Measurements from ENCODE around the gene GLCCI1. TPM values are rescaled to one million over a fixed set of nuclear protein-coding genes. Genes with fewer than 3 reads are reported as not detected.

The GLCCI1 gene
- 10 to 100 TPM; 44.3 to 55.8 TPM for total RNA-seq
- 40.4 TPM for polyA plus RNA-seq (2013, experiment 1 of 2)
- polyA plus RNA-seq (2013, experiment 2 of 2): 39.0 TPM
- long read RNA-seq, experiment 1, partial matches to known transcripts: 0 of 11 reads
- long read RNA-seq, experiment 1, other reads (novel, unspliced or antisense): 10 of 11 reads
- long read RNA-seq, experiment 2, full-length matches to known transcripts: 19 of 90 reads
- long read RNA-seq, experiment 2, partial matches to known transcripts: 11 of 90 reads
- long read RNA-seq, experiment 2, other reads (novel, unspliced or antisense): 60 of 90 reads
- long read RNA-seq, experiment 3, partial matches to known transcripts: 2 of 5 reads
- long read RNA-seq, experiment 3, other reads (novel, unspliced or antisense): 3 of 5 reads
- long read RNA-seq, experiment 4, partial matches to known transcripts: 13 of 17 reads
- long read RNA-seq, experiment 4, other reads (novel, unspliced or antisense): 4 of 17 reads

GRCh38 chr7:7968544-7969305 is at the start of gene GLCCI1:
TSS of gene GLCCI1 (plus strand) at chr7:7968796. CDS start at chr7:7969351, 555 bp downstream.
- WGBS, 2 experiments (ENCODE audit: insufficient coverage in 1 of 2, insufficient read length in 1 of 2): 0% methylated on average over 11 to 76 of the region's 77 CpGs
- H3K9ac ChIP-seq (ENCODE audit: extremely low read depth, low read length, poor library complexity, severe bottlenecking): peak within 1 kb of the TSS; percentile 54
- peak within 1 kb of the TSS; percentile 89 for H3K4me3 ChIP-seq (ENCODE audit: low read length)
- no peaks in the 10 kb centered on the region for H3K9me3 ChIP-seq (ENCODE audit: control insufficient read depth, low read length)
- Mint-ChIP-seq H3K9me3 (no peaks in the 10 kb centered on the region), H3K4me3 (no peak within 1 kb of the TSS), H3K27ac (peak within 1 kb of the TSS; percentile 59), H3K27me3 (ENCODE audit: insufficient read depth) (no peaks in the 10 kb centered on the region), H3K36me3 (ENCODE audit: low read depth) (no peaks in the 10 kb centered on the region), H3K4me1 (peaks cover 10% of the 10 kb centered on the region)
- H3K27ac ChIP-seq (ENCODE audit: low read depth, low read length): peak within 1 kb of the TSS; percentile 95
- H3K4me1 ChIP-seq (ENCODE audit: control insufficient read depth, insufficient read depth, low read length): no peaks in the 10 kb centered on the region
- no peak for TF ChIP-seq CTCF (conservative IDR thresholded peaks at IDR 0.05)
- no peaks in the 10 kb centered on the region for H3K36me3 ChIP-seq (ENCODE audit: control insufficient read depth, insufficient read depth, low read length)
- H3K27me3 ChIP-seq (ENCODE audit: control insufficient read depth, insufficient read depth, low read length, poor library complexity, severe bottlenecking): no peaks in the 10 kb centered on the region
- peak; percentile 99 for DNase-seq

- no peak for DNase-seq
- Mint-ChIP-seq H3K27me3 (ENCODE audit: insufficient read depth) (peaks cover 7% of the 10 kb centered on the region), H3K27ac (no peak overlapping the region), H3K4me3 (no peak overlapping the region), H3K9me3 (no peaks in the 10 kb centered on the region), H3K36me3 (ENCODE audit: low read depth) (no peaks in the 10 kb centered on the region), H3K4me1 (peaks cover 53% of the 10 kb centered on the region)
- WGBS, 2 experiments (ENCODE audit: insufficient coverage in 1 of 2, insufficient read length in 1 of 2): 90 to 100% methylated on average over 2 of the region's 2 CpGs
- Histone ChIP-seq H3K27ac (ENCODE audit: low read depth, low read length) (no peak overlapping the region), H3K4me1 (ENCODE audit: control insufficient read depth, insufficient read depth, low read length) (peaks cover 19% of the 10 kb centered on the region), H3K36me3 (ENCODE audit: control insufficient read depth, insufficient read depth, low read length) (no peaks in the 10 kb centered on the region), H3K9ac (ENCODE audit: extremely low read depth, low read length, poor library complexity, severe bottlenecking) (no peak overlapping the region), H3K4me3 (ENCODE audit: low read length) (no peak overlapping the region), H3K9me3 (ENCODE audit: control insufficient read depth, low read length) (no peaks in the 10 kb centered on the region), H3K27me3 (ENCODE audit: control insufficient read depth, insufficient read depth, low read length, poor library complexity, severe bottlenecking) (no peaks in the 10 kb centered on the region)
- TF ChIP-seq CTCF (conservative IDR thresholded peaks at IDR 0.05): no peak
Measured at GRCh38 chr7:7919449-7919945, 49.1 kb upstream of the GLCCI1 start.

- peaks cover 9% of the 10 kb centered on the region for H3K27me3 Mint-ChIP-seq (ENCODE audit: insufficient read depth)
- H3K36me3 ChIP-seq (ENCODE audit: control insufficient read depth, insufficient read depth, low read length): no peaks in the 10 kb centered on the region
- no peak overlapping the region for H3K4me3 Mint-ChIP-seq
- no peaks in the 10 kb centered on the region for H3K36me3 Mint-ChIP-seq (ENCODE audit: low read depth)
- H3K4me1 ChIP-seq (ENCODE audit: control insufficient read depth, insufficient read depth, low read length): peaks cover 21% of the 10 kb centered on the region
- no peaks in the 10 kb centered on the region for H3K9me3 Mint-ChIP-seq
- 70 to 75% methylated on average over 2 of the region's 2 CpGs for WGBS, 2 experiments (ENCODE audit: insufficient coverage in 1 of 2, insufficient read length in 1 of 2)
- H3K27ac ChIP-seq (ENCODE audit: low read depth, low read length): no peak overlapping the region
- H3K9ac ChIP-seq (ENCODE audit: extremely low read depth, low read length, poor library complexity, severe bottlenecking): no peak overlapping the region
- DNase-seq: no peak
- no peak for TF ChIP-seq CTCF (conservative IDR thresholded peaks at IDR 0.05)
- H3K27ac Mint-ChIP-seq: no peak overlapping the region
- no peaks in the 10 kb centered on the region for H3K27me3 ChIP-seq (ENCODE audit: control insufficient read depth, insufficient read depth, low read length, poor library complexity, severe bottlenecking)
- no peaks in the 10 kb centered on the region for H3K9me3 ChIP-seq (ENCODE audit: control insufficient read depth, low read length)
- H3K4me1 Mint-ChIP-seq: peaks cover 57% of the 10 kb centered on the region
- no peak overlapping the region for H3K4me3 ChIP-seq (ENCODE audit: low read length)
Measured at GRCh38 chr7:7920056-7920455, 48.5 kb upstream of the GLCCI1 start.

Data from endodermal cell (in vitro differentiated cells).